GM19099 (cell line): ENCODE results near the gene TSPAN18.

Experiments
- POLR2A ChIP-seq: IDR thresholded peaks from 3 replicates; pipeline ENCODE4 v1.6.1; 2011; ENCODE audit warnings: low read depth; ENCODE audit not compliant: insufficient read length; ENCODE audit errors: extremely low read depth

The TSPAN18 gene

GRCh38 chr11:44702889-44703288 is 23.9 kb upstream of the TSPAN18 start:
- no peak for TF ChIP-seq POLR2A

- TF ChIP-seq POLR2A: no peak
These were observed 19.7 kb upstream of the TSPAN18 start for GRCh38 chr11:44707094-44707493.

- no peak for TF ChIP-seq POLR2A
These were observed 18.8 kb upstream of the TSPAN18 start for GRCh38 chr11:44708009-44708408.

GRCh38 chr11:44708523-44709280 is 18.1 kb upstream of the TSPAN18 start:
- no peak for TF ChIP-seq POLR2A

GRCh38 chr11:44709281-44709562 is 17.5 kb upstream of the TSPAN18 start:
- no peak for TF ChIP-seq POLR2A

- no peak for TF ChIP-seq POLR2A
These were observed 16.8 kb upstream of the TSPAN18 start for GRCh38 chr11:44709966-44710365.

GRCh38 chr11:44711113-44711786 is 15.5 kb upstream of the TSPAN18 start:
- TF ChIP-seq POLR2A: no peak

GRCh38 chr11:44711787-44712608 is 14.8 kb upstream of the TSPAN18 start:
- TF ChIP-seq POLR2A: no peak

GRCh38 chr11:44713022-44713421 is 13.7 kb upstream of the TSPAN18 start:
- no peak for TF ChIP-seq POLR2A

- no peak for TF ChIP-seq POLR2A
These were observed 10.5 kb upstream of the TSPAN18 start for GRCh38 chr11:44716256-44716655.

- no peak for TF ChIP-seq POLR2A
These were observed 8.7 kb upstream of the TSPAN18 start for GRCh38 chr11:44718057-44718456.

GRCh38 chr11:44718612-44719390 is 8.0 kb upstream of the TSPAN18 start:
- no peak for TF ChIP-seq POLR2A

- TF ChIP-seq POLR2A: no peak
These were observed 1.6 kb upstream of the TSPAN18 start for GRCh38 chr11:44725016-44725685.

- TF ChIP-seq POLR2A: no peak
These were observed 942 bp upstream of the TSPAN18 start for GRCh38 chr11:44725757-44726282.
